Type B pancreatic cell (in vitro differentiated cells): ENCODE results near the gene ADM5. TPM values are rescaled to one million over a fixed set of nuclear protein-coding genes. Genes with fewer than 3 reads are reported as not detected.
A peak's percentile ranks its signal among the peaks of the same experiment; 100 is the strongest.

Experiments used
- DNase-seq: peaks from one replicate; pipeline ENCODE4 v3.0.0; 2021; ENCODE audit warnings: mixed read lengths; ENCODE audit not compliant: unreplicated experiment; ENCODE audit errors: extremely low spot score
- H3K27ac Mint-ChIP-seq: 2 replicates; pipeline ENCODE4 v1.8.0; 2021; ENCODE audit warnings: mild to moderate bottlenecking, mixed read lengths
- H3K27me3 Mint-ChIP-seq: 2 replicates; pipeline ENCODE4 v1.8.0; 2021; ENCODE audit warnings: mixed read lengths
- H3K36me3 Mint-ChIP-seq: 2 replicates; pipeline ENCODE4 v1.8.0; 2021; ENCODE audit warnings: mixed read lengths
- H3K4me1 Mint-ChIP-seq: one replicate; pipeline ENCODE4 v1.8.0; 2021; ENCODE audit warnings: mixed read lengths; ENCODE audit not compliant: unreplicated experiment
- H3K4me3 Mint-ChIP-seq: 2 replicates; pipeline ENCODE4 v1.8.0; 2021; ENCODE audit warnings: mild to moderate bottlenecking, mixed read lengths
- H3K9me3 Mint-ChIP-seq: 2 replicates; pipeline ENCODE4 v1.8.0; 2021; ENCODE audit warnings: mixed read lengths
- long read RNA-seq: library from polyadenylated mRNA; unstranded; transcript quantifications from one replicate; pipeline ENCODE4 v2.0.0, GENCODE V29; 2020
- total RNA-seq: library from RNA; stranded (reverse); gene quantifications from 2 replicates; pipeline ENCODE4 v1.2.1, GENCODE V29; 2021; ENCODE audit warnings: low replicate concordance
- TF ChIP-seq, protein P1 (sequence below): fragments of 200-600 bp; sonication (generic); conservative IDR thresholded peaks from 2 replicates; pipeline ENCODE4 v1.5.0; 2021; ENCODE audit warnings: antibody characterized with exemption, mild to moderate bottlenecking

The ADM5 gene, protein sequence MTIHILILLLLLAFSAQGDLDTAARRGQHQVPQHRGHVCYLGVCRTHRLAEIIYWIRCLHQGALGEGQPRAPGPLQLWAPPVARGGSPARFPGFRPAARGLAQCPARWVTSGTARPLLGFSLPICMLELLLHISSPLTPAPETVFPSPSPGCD
- total RNA-seq, result 1.7 and 3.2 TPM in 2 replicates
- long read RNA-seq, result 0 reads

DNA sequence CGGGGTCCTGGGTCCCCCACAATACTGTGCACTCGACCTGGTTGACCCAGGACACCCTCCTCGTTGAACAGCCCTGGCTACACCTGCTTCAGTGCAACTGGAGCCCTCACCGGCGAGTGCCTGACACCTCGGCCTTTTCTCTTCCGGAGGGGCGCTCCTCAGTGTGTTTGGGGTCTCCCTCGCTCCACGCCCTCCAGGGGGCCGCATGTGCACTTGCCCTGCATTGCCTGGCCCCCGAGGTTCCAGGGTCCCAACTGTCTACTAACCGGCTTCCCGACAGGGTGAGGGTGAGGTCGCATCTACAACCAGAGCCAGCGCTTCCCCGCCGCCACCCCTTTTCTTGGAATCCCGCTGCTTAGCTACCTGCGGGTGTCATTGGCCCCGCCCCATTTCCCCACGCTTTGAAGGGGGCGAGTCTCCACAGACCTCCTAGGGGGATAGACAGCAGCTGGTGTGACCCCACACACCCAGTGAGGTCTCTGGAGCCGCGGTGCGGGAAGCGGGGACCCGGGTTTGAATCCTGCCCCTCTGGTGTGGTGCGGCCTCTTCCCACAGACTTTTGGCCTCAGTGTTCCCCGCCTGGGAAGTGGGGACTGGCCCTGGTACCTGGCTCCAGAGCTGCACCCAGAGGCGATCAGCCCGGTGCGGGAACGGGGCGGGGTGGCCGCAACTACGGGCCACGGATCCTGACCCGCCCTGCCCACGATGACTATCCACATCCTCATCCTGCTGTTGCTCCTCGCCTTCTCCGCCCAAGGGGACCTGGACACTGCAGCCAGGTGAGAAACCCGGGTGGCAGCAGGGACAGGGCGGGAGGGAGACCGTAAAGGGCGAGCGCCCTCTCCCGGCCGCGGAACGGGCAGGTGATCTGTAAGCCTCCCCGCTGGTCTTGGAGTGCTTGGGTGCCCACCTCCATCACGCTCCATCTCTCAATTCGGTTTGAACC is at the start of gene ADM5:
TSS of gene ADM5 (plus strand) at position 462 of the 946 bp plus-strand sequence. CDS start at position 706, 244 bp downstream.
- DNase-seq, result peak; percentile 75
- peak within 1 kb of the TSS; percentile 87 for H3K27ac Mint-ChIP-seq
- peaks cover 20% of the 10 kb centered on the region for H3K4me1 Mint-ChIP-seq
- peak within 1 kb of the TSS; percentile 92 for H3K4me3 Mint-ChIP-seq
- TF ChIP-seq, protein P1, sequence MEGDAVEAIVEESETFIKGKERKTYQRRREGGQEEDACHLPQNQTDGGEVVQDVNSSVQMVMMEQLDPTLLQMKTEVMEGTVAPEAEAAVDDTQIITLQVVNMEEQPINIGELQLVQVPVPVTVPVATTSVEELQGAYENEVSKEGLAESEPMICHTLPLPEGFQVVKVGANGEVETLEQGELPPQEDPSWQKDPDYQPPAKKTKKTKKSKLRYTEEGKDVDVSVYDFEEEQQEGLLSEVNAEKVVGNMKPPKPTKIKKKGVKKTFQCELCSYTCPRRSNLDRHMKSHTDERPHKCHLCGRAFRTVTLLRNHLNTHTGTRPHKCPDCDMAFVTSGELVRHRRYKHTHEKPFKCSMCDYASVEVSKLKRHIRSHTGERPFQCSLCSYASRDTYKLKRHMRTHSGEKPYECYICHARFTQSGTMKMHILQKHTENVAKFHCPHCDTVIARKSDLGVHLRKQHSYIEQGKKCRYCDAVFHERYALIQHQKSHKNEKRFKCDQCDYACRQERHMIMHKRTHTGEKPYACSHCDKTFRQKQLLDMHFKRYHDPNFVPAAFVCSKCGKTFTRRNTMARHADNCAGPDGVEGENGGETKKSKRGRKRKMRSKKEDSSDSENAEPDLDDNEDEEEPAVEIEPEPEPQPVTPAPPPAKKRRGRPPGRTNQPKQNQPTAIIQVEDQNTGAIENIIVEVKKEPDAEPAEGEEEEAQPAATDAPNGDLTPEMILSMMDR, result peak; percentile 60
- peaks cover 9% of the 10 kb centered on the region for H3K27me3 Mint-ChIP-seq
- no peaks in the 10 kb centered on the region for H3K9me3 Mint-ChIP-seq
- peaks cover 6% of the 10 kb centered on the region for H3K36me3 Mint-ChIP-seq

DNA sequence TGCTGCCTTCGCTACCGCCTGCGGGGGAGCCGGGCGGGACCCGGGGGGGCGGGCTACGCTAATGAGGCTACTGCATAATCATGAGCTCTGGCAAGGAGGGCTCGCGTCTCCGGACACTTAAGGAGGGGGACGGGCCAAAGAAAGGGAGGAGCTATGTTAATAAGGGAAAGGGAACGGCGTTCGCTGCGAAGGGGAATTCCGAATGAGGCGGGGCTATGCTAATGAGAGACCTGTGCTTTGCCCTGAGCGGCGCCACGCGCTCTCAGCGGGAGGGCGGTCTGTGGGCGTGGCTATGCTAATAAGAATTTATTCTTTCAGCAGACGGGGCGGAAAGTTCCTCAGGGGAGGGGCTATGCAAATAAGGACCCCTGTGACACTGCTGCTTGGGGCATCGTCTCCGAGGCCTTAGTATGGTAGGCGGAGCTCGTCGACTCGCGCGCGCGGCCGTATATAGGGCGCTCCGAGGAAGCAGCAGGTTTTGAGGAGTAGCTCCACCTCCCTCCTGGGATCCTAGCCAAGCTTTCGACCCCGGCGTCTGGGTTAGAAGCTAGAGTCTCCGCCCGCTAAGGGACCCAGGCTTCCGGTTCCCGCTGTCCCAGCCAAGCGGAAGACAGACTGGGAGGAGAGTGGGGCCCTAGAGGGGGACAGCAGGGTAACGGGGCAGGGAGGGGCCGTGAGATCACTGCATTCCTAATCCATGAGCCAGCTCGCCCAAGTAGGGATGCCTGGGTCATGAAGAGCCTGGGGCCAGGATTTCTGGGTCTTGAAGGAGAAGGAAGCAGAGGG is 49.1 kb upstream of the ADM5 start, which contains the start of gene RRAS:
TSS of gene RRAS (minus strand) at position 31 of the 786 bp plus-strand sequence. CDS start 45 bp downstream, outside the sequence.
- H3K27ac Mint-ChIP-seq, result peak within 1 kb of the TSS; percentile 100
- H3K4me1 Mint-ChIP-seq, result peaks cover 59% of the 10 kb centered on the region
- DNase-seq, result peak; percentile 100
- no peaks in the 10 kb centered on the region for H3K36me3 Mint-ChIP-seq
- TF ChIP-seq, protein P1, result no peak
- H3K9me3 Mint-ChIP-seq, result no peaks in the 10 kb centered on the region
- H3K4me3 Mint-ChIP-seq, result peak within 1 kb of the TSS; percentile 98
- H3K27me3 Mint-ChIP-seq, result no peaks in the 10 kb centered on the region

DNA sequence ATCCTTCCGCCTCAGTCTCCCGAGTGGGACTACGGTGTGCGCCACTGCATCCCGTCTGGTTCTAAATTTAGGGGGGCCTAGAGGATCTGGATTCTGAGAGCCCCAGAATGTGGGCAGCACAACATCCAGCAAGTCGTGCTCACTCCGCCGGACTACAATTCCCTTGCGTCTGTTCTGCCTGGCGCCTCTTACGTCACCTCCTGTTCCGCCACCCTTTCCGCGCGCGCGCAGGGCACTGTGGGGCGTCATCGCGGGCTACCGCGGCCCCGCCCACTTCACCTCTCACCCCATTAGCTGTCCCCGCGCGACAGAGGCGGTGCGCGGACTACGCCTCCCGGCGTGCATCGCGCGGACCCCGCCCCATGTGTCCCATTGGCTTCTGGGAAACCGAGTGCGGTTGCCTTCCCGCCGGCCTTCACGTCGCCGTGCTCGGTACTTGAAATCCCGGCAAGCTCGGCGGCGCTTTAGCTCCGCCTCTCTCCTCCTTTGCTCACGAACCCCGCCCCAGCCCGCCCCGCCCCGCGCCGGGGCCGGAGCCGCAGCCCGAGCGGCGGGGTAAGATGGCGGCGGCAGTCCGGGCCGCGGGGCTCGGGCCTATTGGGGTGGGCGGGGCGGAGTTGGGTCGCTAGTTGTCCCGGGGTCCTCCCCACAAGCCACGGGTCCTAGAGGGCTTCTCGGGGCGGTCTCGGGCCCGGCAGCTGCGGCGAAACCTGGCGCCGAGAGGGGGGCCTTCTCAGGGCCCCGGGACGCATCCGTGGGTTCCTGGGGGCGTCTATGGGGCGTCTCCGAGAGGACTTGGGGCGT is 47.5 kb upstream of the ADM5 start, which contains the start of gene SCAF1:
TSS of gene SCAF1 (plus strand) at position 522 of the 804 bp plus-strand sequence. CDS start 2,818 bp downstream, outside the sequence.
- Mint-ChIP-seq H3K4me1 (peaks cover 49% of the 10 kb centered on the region), H3K9me3 (no peaks in the 10 kb centered on the region), H3K27me3 (no peaks in the 10 kb centered on the region), H3K4me3 (peak within 1 kb of the TSS; percentile 98), H3K36me3 (no peaks in the 10 kb centered on the region), H3K27ac (peak within 1 kb of the TSS; percentile 100)
- TF ChIP-seq, protein P1, result no peak
- DNase-seq, result peak; percentile 100

DNA sequence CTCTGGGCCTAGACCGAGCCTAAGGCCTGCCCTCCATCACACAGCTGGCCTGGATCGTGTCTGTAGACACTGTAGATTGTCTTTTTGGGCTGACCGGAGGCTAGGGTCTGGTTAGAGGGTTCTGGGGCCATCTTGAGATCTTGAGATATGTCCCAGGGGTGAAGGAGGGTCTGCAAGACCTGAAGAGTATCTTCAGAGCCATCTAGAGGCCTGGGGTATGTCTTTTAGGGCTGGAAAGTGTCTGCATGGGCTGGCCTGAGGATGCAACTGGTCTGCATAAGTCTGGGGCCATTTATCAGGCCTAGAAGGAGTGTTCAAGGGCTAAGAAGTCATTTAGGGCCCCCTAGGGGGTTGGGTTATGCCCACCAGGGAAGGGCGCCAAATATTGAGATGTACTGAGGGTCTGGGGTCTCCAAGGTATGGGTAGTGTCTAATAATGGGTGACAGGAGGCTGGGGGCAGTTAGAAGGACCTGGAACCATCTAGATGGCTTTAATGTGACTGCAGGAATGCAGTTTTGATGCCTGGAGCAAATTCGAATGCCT is 46.8 kb upstream of the ADM5 start:
- H3K4me3 Mint-ChIP-seq, result peak overlapping the region; percentile 98
- H3K36me3 Mint-ChIP-seq, result no peaks in the 10 kb centered on the region
- no peak for DNase-seq
- no peaks in the 10 kb centered on the region for H3K9me3 Mint-ChIP-seq
- H3K27ac Mint-ChIP-seq, result peak overlapping the region; percentile 100
- H3K4me1 Mint-ChIP-seq, result peaks cover 47% of the 10 kb centered on the region
- TF ChIP-seq, protein P1, result no peak
- H3K27me3 Mint-ChIP-seq, result no peaks in the 10 kb centered on the region
